ENCODE results near the gene GNMT.
"Not testable (repeated sequence)": the region's sequence is repeated elsewhere in the genome, so short reads cannot be mapped to it uniquely, and the experiment has no call there.

GNMT gene

DNA sequence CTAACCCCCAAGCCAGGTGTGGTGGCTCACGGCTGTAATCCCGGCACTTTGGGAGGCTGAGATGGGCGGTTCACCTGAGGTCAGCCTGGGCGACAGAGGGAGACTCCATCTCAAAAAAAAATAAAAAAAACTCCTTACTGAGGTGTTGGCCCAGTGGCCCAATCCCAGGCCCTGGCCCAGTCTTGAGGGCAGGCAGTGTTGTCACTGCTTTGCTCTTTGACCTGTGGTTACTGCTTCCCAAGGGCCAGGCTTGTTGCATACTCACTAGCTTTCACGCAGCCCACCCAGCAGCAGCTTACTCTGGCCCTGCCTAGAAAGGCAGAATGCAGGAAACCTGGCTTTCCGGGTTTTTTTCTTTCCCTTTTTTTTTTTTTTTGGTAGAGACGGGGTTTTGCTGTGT is 18.1 kb upstream of the GNMT start:
- no peak for DNase-seq

DNA sequence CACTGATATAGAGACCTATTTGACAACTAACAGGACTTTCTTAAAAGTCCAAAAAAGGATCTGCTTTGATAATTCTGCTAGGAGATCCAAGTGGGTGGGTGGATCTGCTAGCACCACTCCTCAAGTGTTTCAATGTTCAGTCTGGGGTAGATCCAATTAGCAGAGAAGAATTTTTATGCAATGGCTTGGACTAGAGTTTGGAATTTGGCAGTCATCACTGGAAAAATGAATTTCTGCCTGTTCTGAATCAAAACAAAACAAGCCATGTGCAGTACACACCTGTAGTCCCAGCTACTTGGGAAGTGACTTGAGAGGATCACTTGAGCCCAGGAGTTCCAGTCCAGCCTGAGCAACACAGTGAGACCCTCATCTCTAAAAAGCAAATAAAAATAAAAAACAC is 12.6 kb upstream of the GNMT start:
- no peak for DNase-seq

GRCh38 chr6:42952389-42952788 is 8.2 kb upstream of the GNMT start:
- DNase-seq: no peak

- not testable (repeated sequence) for DNase-seq
These were observed 6.1 kb upstream of the GNMT start for GRCh38 chr6:42954405-42954804.

- DNase-seq: no peak
These were observed 2.4 kb upstream of the GNMT start for GRCh38 chr6:42958125-42958524.

DNA sequence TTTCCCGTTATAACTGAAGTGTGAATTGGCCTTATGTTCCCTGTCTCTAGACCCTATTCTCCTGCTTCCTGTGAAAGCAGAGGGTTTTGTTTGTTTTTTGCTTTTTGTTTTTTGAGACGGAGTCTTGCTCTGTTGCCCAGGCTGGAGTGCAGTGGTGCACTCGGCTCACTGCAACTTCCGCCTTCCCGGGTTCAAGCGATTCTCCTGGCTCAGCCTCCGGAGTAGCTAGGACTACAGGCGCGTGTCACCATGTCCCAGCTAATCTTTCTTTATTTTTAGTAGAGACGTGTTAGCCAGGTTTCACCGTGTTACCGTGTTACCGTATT is 674 bp upstream of the GNMT start:
- DNase-seq: no peak

GRCh38 chr6:42961020-42961470 is 491 bp downstream of the GNMT start:
- no peak for DNase-seq

- no peak for DNase-seq
These were observed 1.5 kb downstream of the GNMT start for GRCh38 chr6:42962096-42962495.

DNA sequence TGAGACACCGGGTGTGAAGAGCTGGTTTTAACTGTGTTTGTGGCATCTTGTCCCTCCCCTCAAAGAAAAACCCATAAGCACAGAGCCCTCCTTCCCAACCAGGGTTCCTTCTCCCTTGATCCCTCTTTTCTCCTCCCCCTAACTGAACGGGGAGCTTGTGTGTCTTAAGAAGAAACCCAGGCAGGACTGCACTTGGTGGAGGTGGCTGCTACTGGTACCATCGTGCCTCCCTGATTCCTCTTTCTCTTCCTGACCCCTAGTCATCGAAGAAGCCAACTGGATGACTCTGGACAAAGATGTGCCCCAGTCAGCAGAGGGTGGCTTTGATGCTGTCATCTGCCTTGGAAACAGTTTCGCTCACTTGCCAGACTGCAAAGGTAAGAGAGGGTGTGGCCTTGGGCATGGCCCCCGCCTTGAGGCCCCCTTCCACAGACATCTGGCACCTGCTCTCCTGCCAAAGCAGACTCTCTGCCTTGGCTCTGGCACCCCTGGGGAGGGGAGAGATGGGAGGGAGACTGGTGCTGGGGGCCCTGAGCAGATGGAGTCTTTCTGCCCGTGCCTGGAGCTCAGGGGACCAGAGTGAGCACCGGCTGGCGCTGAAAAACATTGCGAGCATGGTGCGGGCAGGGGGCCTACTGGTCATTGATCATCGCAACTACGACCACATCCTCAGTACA is 2.1 kb downstream of the GNMT start:
- DNase-seq: no peak

DNA sequence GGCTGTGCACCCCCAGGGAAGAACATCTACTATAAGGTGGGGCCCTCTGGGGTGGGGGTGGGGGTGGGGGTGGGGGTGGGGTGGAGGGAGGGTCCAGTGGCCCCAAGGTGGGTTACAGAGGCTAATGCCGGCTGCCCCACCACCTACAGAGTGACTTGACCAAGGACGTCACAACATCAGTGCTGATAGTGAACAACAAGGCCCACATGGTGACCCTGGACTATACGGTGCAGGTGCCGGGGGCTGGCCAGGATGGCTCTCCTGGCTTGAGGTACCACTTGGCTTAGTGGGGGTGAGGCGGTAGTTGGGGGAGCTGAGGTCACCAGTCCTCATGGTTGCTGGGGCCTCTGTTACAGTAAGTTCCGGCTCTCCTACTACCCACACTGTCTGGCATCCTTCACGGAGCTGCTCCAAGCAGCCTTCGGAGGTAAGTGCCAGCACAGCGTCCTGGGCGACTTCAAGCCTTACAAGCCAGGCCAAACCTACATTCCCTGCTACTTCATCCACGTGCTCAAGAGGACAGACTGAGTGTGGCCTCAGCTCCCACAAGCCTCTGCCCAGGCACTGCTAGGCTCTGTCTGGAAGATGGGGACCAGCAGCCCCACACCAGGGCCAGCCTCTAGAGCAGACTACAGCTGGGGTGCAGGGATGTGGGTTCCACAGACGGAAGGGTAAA is 2.8 kb downstream of the GNMT start:
- no peak for DNase-seq

- peak; percentile 38 to 61 for DNase-seq
These were observed 3.5 kb downstream of the GNMT start for GRCh38 chr6:42963855-42964605.

GRCh38 chr6:42966571-42966970 is 6.0 kb downstream of the GNMT start:
- DNase-seq: no peak

- DNase-seq: no peak
These were observed 6.7 kb downstream of the GNMT start for GRCh38 chr6:42967228-42967627.

- DNase-seq: no peak
These were observed 7.7 kb downstream of the GNMT start for GRCh38 chr6:42968126-42968701.

DNA sequence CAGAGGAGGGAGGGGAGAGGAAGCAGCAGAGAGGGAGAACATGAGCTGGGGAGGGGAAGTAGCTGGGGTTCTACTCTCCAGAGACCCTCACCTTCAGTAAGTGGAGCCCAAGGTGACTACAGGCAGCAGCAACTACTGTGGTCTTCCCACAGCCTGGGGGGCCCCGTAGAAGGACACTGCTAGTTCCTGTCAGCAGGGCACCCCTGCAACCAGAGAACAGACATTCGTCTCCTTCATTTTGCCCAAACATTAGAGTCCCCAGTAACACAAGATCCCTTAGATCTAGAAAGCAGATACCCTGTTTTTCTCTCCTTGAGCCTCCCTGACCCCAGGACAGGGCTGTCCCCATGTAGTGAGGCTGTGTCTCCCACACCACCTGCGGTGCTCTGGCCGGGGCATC is 8.2 kb downstream of the GNMT start:
- no peak for DNase-seq

GRCh38 chr6:42969431-42969830 is 8.9 kb downstream of the GNMT start:
- DNase-seq: no peak

- DNase-seq: no peak
These were observed 9.4 kb downstream of the GNMT start for GRCh38 chr6:42969934-42970333.

- DNase-seq: no peak
These were observed 10.5 kb downstream of the GNMT start for GRCh38 chr6:42970871-42971612.

DNA sequence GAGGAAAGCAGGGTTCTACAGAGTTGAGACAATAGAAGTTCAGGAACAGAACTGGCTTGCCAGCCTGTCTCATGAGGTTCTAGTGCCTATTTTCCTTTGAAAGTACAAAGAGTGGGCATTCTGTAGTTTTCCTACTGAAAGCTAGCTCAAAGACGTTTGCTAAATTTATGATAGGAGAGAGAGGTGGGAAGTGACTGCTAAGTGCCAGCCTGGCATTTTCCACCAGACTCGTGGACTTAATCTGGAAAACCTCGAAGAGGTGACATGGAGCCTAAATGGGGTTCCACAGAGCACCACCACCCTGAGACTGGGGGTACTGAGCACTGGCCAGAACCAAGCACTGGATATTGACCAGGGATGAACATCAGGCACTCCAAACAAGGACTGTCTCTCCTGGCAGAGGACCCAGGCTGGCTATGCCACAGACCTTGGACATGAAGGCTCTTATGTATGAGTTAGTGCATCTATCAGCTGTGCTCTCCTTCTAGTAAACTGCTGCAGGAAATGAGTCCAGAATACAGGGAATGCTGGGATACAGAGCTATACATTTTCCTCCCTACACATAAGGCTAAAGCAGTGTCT is 11.3 kb downstream of the GNMT start:
- no peak for DNase-seq

- no peak for DNase-seq
These were observed 13.4 kb downstream of the GNMT start for GRCh38 chr6:42973926-42974325.

DNA sequence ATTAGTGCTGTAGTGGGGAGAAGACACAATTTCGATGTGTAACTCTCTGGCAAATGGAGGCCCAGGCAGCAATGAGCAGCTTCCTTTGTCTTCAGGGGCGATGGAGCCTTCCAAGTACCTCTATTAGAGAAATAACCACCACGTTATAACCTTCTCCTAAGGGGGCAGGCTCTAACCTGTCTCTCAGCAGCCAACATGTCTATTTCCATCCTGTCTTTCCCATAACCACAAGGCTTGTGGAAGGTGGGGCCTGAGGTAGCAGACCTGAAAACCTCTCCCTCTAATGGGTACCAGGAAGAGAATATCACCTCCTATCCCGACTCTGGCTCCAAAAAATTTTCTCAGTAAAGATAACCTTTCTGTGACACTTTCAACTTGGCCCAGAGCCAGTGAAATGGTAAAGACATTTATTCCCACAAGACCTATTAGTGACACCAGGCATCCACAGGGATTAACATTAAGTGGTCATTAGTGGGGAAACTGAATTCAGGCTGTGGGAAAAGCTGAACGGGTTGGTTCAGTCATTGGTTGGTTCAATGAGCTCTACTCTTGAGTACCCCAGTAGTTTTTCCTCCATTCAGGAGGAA is 14.5 kb downstream of the GNMT start:
- DNase-seq: no peak

GRCh38 chr6:42978487-42978838 is 17.9 kb downstream of the GNMT start:
- peak in 1 of 2 experiments; percentile 36 for DNase-seq

Data from activated CD4-positive, alpha-beta T cell treated with anti-CD3 and anti-CD28 coated beads, Interleukin-2, amount 50 U/mL, for 48 hours (primary cell).